ENCODE results near the gene ZNF512B.
"Not testable (repeated sequence)": the region's sequence is repeated elsewhere in the genome, so short reads cannot be mapped to it uniquely, and the experiment has no call there.

Gene ZNF512B

DNA sequence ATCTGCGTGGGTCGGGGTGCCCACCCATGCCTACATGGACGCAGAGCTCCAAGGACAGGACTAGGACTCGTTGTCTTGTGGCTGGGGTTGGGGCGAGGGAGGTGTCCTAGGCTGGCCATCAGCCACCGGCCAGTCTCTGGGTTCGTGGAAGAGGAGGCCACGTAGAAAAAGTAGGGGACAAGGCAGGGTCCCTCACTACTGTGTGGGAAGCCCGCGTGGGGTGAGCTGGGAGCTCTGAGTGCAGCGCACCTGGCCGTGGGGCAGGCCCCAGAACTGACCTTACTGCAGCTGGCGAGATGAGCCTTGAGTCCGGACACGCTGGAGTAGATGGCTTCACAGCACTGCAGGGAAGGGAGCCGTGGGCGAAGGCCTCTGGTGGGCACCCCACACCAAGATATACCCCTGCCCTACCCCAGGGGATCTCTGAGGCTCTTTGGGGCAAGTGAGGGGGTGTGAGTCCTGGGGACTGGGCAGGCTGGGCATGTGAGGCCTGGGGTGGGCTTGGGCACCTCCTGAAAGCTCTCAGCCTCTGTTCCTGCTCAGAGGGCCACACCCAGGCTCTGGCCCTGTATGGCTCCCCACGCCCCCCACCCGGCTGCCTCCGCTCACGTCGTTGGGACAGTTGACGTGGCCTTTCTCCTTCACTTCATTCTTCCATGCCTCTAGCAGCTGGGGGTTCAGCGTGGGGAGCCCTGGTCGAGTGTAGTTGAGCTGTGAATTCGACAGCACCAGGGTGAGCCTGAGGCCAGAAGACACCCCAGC lies 7.9 kb downstream of the ZNF512B start:
- DNase-seq: no peak

DNA sequence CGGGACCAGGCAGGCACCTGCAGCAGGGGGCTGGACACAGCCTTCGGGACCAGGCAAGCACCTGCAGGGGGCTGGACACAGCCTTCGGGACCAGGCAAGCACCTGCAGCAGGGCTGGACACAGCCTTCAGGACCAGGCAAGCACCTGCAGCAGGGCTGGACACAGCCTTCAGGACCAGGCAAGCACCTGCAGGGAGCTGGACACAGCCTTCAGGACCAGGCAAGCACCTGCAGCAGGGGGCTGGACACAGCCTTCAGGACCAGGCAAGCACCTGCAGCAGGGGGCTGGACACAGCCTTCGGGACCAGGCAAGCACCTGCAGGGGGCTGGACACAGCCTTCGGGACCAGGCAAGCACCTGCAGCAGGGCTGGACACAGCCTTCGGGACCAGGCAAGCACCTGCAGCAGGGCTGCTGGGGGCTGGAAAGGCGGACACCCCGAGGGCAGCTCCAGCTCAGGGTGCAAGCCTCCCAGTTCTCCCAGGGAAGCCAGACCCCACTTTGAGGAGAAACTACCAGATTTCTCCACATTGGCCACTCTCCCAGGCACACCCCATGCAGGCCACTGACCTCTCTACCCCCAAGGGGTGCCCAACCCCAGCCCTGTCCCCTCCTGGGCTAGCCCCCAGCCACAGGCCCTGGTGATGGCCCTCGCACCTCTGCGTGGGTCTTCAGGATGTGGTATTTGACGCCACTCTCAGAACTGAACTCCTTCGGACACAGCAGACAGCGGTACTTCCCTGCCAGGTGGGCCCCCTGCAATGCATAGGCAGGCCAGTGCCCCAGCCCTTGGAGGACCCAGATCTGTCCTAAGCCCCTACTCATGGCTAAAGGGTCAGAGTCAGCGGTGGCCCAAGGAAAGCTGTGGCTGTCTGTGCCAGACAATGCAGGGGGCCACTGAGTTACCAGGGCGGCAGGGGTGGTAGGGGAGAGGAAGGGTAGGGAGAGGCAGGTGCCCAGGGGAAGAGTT lies 8.8 kb downstream of the ZNF512B start:
- not testable (repeated sequence) for DNase-seq

DNA sequence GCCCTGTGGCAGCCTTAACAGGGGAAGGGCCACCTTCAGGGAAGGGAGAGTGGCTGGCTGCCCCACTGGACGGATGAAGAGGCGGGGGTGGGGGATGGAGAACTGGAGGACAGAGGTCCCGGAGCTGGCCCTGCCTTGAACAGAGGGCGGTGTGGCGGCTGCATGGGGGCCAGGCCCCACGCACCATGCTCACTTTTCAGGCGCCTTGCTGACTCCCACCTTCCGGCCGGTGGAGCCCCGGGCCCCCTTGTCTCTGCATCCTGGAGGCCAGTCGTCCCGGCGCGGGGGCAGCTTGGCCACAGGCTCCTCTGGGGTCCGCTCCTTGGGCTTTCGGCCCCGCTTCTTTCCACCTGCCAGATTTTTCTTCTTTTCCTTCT lies 10.0 kb downstream of the ZNF512B start:
- DNase-seq: no peak

DNA sequence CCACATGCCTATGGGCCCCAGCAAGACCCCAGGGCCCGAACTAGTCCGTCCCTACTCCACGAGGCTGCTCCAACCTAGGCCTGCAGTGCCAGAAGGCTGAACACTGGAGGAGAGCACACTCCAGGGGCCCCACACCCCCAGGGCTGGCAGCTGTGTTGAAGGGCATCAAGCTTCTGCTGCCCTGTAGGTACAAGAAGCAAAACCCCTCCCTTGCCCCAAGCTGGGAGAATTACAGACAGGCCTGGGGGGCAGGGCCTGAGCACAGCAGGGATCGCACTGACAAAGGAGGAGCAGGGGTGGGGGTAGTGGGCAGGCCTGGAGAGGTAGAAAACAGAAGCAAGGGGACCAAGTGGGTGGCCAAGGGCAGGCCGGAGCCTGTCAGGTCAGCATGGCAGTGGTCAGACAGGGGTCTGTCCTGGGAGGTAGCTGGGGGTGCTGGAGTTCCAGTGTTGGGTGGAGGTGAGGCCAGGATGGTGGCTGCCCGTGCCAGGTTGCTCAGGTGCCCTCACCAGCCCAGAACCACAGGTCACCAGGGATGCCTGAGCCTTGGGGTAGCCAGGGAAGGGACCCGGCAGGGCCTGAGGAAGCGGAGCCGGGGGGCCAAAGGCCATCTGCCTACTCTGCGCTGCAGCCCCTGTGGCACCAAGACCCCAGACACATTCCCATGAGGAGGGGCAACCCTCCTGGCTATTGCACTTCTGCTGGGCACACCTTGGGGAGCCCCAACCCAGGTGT lies 10.6 kb downstream of the ZNF512B start:
- DNase-seq: no peak

DNA sequence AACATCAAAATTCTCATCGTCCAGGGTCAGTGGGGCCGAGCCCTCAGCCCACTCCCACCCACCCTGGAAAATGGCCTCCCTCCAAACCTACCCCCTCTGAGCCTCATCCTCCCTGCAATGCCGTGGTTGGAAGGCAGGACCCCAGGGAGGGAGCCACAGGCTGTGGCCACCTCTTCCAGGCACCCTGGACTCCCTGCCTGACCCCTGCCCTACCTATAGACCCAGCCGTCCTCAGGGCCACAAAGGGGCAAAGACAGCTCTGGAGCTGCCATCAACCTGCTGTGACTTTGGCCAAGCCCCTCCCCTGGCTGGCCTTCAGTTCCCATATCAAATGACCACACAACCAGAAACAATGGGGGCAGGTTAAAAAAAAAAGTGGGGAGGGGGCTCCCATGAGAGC lies 11.3 kb downstream of the ZNF512B start:
- no peak for DNase-seq

DNA sequence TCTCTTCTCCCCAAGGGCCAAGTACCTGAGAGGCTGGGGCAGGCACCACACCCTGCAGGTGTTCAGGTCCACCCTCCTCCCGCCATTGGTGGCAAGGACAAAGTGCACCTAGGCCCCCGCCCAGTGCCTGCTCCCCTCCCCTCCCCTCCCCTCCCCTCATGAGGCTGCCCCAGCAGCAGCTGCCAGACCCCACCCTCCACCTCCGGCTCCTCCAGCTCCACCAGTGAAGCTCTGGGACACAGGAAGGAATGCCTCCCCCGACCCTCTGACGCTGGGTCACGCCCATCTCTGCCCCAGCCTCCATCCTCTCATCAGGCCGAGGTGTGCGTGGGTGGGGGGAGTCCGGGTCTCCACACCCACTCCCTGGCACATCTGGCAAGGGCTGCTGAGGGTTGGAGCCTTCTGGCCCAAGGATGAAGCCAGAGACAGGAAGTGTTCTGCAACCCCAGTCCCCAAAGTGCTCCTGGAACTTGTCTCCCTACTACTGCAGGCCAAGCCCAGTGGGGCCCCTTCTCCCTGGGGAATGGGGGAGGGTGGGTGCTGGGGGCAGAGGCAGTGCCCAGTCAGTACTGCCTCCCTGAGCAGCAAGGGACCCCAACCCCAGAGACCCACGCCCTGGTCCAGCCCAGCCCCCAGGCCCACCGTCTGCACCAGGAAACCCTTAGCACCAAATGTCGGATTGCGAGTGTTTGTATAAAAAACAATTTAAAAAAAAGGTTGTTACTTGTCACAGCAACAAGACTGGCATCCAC lies 11.9 kb downstream of the ZNF512B start:
- DNase-seq: peak in 1 of 2 experiments; percentile 57

DNA sequence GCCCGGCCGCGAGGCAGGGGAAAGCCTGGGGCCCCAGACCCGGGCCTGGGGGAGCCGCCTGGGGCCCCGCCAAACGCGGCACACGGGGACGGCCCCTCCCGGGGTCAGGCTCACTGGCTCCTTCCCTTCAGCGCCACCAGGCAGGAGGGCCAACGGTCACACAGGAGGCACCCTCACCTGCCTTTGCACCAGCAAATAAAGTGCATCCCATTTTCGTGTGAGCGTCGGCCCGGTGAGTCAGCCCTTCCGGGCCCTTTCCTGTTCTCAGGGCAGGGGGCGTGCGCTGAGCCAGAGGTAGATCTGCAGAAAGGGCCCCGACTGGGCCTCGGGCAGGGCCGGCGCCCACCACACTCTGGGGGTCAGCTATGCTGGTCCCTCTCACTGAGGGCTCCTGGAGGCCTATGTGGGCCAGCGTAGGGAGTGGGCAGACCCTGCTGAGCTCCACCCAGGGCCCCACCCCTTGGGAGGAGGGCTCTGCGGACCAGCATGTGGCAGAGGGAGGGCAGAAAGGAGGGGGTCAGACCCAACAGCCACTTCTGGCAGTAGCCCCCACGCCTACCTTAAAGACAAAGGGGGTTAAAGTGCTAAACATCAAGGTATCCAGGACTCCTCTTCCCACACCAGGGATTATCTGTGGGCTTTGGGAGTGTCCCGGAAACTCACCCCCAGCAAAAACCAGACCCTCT lies 12.6 kb downstream of the ZNF512B start:
- DNase-seq: peak; percentile 33 to 72

DNA sequence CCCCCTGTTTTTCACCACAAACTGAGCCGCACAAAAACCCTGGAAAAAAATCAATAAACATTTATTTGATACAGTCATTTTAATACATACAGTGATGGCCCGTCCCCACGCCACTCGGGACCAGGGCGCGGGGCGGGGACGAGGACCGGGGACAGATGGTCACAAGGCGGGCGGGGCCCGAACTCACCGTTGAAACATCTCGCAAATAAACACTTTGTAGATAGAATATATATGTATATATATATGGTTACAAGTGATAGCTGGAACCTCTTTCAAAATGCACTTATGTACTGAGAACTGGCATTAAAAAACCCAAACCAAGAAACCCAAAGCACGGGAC lies 13.1 kb downstream of the ZNF512B start:
- DNase-seq: no peak

DNA sequence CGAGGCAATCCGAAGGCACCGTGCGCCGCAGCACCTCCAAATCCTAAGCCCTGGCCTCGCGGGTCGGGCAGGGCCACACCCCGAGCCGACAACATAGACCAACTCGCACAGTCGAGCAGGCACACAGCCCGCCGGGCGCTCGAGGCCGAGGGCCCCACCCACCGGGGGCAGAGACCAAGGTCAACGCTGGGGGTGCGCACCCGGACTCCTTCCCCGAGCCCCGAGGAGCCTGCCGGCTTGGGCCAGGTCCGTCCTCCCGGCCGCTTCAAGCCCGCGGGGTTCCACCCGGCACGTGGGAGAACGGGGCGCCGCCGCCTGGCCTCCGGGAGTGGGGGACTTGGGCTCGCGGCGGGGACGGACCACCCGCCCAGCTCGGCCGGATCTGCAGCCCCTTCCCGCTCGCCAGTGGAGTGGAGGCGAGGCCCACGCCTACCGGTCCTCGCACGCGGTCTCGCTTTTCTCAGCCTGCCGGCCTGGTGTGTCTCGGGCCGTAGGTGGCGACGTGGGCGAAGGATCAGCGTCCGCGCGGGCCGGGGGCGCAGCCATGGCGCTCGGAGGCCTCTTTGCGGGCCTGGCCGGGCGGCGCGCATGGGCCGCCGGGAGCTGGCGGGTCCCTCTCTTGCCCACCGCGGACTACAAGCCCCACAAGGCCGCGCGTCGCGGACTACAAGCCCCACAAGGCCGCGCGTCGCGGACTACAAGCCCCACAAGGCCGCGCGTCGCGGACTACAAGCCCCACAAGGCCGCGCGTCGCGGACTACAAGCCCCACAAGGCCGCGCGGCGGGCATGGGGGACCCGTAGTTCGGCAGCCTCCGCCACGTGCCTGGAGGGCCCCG lies 13.7 kb downstream of the ZNF512B start, which contains the start of gene UCKL1:
TSS of gene UCKL1 (minus strand) at position 590 of the 837 bp plus-strand sequence. CDS start at position 546, 44 bp downstream.
- peak; percentile 86 to 88 for DNase-seq

DNA sequence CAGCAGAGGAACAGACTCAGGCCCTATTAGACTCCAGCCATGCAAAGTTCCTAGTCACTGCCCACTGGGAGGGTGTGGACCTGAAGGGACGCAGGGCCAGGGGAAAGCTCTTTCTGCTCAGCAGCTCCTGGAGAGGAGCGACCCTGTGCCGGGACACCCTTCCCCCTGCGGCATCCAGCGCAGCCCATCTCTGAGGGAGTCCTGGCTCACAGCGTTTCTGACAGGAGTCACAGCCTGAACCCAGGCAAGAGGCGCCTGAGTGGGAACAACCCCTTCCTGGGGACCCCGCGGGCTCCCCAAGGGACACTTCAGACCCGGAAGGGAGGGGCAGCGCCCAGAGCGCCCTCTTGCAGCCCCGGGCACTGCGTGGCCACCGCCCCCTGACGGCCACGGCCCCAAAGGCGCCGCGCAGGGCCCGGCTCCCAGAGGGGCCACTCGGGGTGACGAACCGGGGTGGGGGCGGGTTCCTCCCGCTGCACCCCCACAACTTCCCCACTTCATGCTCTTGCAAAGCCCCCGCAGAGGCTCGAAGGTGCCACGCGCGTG lies 14.4 kb downstream of the ZNF512B start:
- peak in 1 of 2 experiments; percentile 40 for DNase-seq

DNA sequence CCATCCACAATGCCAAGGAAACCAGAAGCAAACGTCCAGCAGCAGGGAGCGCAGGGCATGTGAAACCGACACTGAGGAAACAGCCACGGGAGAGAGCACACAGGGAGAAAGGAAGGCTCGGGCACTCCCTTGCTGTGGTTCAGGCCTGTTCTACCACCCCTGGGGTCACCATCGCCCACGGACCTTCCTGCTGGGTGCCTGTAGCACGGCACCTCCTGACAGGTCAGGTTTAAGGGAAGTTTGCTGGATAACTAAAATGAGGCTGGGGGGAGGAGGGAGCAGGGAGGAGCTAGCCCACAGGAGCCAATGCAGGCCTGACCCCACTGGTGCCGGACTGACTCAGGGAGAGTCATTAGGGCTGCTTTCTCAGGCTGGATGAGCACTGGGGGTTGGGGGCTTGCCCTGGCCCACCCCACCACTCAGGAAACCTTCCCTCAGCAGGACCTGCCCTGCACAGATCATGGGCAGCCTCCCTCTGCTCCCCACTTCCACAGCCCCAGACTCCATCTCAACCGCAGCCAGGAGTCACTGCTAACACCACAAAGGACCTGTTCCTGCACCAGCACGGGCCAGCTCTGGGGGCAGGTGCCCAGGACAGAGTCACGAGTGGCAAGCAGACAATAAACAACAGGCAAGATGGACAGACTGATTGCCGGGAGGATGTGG lies 15.8 kb downstream of the ZNF512B start:
- no peak for DNase-seq

DNA sequence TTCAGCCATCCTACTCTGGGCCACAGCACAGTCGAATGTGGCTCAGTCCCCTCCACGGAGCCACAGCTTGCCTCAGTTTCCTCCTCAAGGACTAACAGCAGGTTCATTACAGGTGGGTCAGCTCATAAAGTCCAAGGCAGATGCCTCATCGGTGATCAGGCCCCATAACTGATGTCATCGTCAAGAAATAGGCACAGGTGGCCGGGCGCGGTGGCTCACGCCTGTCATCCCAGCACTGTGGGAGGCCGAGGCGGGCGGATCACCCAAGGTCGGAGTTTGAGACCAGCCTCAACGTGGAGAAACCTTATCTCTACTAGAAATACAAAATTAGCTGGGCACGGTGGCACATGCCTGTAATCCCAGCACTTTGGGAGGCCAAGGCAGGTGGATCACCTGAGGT lies 17.0 kb downstream of the ZNF512B start:
- DNase-seq: no peak

DNA sequence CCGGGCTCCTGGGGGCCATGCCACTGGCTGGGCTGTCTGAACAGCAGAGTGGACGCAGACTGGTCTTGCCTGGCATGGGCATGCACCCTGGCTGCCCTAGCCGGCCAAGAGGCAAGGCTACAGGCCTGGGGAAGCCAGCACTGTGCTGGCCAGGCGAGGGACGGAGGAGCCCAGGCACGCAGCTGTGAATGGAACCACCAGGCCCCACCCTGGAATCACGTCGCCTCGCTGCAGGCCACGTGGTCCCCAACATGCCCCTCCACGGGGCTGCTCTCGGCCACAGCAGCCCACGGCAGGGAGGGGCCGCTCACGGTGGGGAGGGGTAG lies 17.6 kb downstream of the ZNF512B start:
- no peak for DNase-seq

DNA sequence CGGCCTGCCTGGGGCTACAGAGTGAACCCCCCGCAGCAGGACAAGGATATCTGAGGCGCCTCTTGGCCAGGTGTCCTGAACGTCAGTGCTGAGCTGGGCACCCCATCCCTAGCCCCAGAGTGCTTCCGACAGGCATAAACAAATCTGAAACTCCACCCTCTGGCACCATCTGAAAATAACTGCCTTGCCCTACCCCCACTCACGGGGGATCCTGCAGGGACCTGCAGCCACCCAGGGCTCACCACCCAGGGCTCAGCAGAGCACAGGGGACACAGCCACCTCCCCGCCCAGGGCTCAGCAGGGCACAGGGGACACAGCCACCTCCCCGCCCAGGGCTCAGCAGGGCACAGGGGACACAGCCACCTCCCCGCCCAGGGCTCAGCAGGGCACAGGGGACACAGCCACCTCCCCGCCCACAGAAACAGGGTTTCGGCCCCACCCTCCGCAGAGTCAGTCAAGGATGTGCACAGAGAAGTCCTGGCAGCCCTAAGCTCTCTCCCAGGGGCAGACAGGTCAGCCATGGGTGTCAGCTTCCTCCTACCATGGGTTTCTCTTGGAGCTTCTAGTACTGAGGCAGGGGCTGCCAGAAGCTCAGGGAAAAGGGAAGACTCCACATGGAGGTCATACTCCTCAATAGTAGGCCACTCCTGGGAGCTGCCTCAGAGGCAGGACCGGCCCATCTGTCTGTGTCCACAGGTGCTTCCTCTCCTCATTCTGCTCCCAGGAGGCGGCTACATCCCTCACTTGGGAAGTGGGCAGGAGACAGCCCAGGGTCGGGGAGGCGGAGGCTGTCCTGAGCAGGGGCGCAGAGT lies 18.1 kb downstream of the ZNF512B start:
- DNase-seq: no peak

DNA sequence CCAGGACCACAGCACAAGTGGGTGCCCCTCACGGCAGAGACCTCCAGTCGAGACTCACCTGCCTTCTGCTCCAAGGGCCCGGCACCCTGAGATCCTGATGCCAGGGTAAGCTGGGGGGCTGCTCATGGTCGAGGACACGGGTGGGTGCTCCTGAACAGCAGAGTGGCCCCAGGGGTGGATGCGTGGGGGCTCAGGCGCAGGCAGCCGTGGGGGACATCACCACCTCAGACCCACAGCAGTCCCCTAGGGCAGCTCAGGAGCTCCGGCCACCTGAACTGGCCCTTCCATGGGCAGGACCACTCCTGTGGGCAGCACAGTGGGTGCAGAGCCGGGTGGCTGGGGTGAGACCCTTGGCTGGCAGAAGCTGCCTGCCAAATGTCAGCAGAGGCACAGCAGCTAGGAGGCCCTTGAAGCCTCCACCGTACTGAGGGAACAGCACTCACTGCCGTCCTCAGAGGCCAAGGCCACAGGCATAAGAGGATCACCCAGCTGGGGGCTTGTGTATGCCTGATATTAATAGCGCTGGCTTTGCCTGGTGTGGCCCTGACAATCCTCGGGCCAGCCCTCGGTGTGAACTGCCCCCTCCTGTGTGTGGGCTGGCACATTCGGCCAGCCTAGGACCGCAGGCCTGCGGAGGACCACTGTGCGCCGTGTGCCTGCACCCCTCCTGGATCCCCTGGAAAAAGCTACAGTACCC lies 18.9 kb downstream of the ZNF512B start:
- no peak for DNase-seq

DNA sequence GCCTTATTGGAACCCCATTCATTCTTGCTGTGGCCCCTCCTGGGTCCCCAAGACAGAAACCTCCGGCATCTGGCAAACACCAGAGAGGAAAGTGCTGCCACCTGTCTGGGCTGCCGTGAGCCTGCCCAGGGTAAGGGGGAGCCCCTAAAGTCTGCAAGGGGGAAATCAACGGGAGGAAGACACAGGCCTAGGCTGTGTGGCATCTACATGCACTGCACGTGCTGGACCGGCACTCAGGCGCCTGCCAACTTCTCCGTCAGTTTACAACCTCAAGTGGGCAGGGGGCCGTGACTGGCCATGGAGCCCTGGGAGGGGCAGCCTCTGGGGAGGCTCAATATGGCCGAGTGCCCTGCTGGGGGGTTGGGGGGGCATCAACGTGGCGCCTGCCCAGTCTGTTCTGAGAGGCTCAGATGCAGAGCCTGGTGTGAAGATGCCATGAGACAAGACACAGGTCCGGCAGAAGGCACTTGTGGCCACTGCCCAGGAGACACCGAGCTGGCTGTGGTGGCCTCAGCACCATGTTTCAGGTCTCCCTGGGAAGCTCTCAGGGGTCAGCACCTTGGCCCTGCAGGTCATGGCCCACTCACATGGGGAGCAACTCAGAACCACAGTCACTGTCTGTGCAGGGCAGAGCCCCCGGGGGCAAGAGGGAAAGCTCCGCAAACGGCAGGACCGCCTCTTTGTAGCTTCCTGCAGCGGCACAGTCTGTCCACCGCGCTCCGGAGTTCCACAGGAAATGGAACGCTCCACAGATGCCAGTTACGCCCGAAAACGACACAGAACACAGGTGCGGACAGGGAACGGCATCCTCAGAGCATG lies 21.9 kb downstream of the ZNF512B start:
- DNase-seq: peak in 1 of 2 experiments; percentile 55

DNA sequence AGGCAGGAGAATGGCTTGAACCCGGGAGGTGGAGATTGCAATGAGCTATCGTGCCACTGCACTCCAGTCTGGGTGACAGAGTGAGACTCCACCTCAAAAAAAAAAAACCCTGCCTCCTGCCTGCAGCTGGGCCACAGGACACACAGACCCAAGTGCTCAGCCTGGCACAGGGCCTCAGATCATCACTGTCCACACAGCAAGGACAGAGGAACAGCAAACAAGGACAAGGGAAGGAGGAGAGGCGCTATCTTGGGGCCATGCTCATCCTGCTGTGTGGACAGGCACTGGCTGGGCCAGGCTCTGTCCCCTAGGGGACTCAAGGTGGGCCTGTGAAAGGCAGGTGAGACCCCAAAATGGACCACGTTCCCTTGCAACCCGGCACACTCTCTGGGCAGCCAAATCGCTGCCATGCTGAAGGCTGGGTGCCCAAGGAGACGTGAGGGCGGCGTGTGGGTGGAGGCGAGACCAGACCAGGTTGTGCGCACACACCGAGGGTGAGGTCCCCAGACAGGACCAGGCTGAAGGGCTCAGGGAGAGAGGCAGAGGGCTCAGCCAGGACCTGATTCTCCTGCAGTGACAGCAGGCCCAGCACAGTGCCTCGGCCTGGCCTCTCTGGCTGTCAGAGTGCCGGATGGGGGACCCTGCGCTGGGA lies 22.6 kb downstream of the ZNF512B start:
- no peak for DNase-seq

All from NCI-H2081 (cell line).